Suprapubic skin (tissue), 3 donors: ENCODE results near the gene TULP3.

ENCODE experiments used
- CTCF ChIP-seq, 2 donors: fragments of 200-600 bp in 1 of 2; fragments of 450-650 bp in 1 of 2; sonication (generic) in 1 of 2; IDR thresholded peaks; one replicate each; pipeline ENCODE4 v1.5.1; 2016 to 2019; ENCODE audit warnings: antibody characterized with exemption in 2 of 2, mild to moderate bottlenecking in 1 of 2, moderate library complexity in 1 of 2
- POLR2AphosphoS5 ChIP-seq, 3 donors: sonication (generic); formaldehyde crosslinking; IDR thresholded peaks; one replicate each; pipeline ENCODE4 v1.6.1; 2017; ENCODE audit warnings: antibody characterized with exemption in 3 of 3

GRCh38 chr12:2980630-2981029 is 89.9 kb downstream of the TULP3 start:
- TF ChIP-seq CTCF (IDR thresholded peaks at IDR 0.05), result no peak
- TF ChIP-seq POLR2AphosphoS5 (IDR thresholded peaks at IDR 0.05), result no peak
